OCI-LY3 (cell line): Measurements from ENCODE around the gene PPP4R1.

Experiments used
- H2AFZ ChIP-seq: fragments of 200-600, 300-600 bp; shearing (Covaris generic); 2 replicates; pipeline ENCODE4 v1.6.0; 2014; ENCODE audit warnings: antibody characterized with exemption, low read depth, low read length
- H3K27ac ChIP-seq: fragments of 200-600, 300-600 bp; sonication (generic); 2 replicates; pipeline ENCODE4 v1.5.1; 2014; ENCODE audit warnings: mild to moderate bottlenecking, low read length, moderate library complexity, mixed read lengths
- H3K27me3 ChIP-seq: fragments of 200-600, 300-600 bp; sonication (generic); 2 replicates; pipeline ENCODE4 v1.6.1; 2014; ENCODE audit warnings: low read depth, low read length, mixed read lengths
- H3K36me3 ChIP-seq: fragments of 200-600, 300-600 bp; sonication (generic); replicated peaks from 2 replicates; pipeline ENCODE3; 2014; ENCODE audit warnings: low read depth, low read length, mixed read lengths
- H3K4me1 ChIP-seq: fragments of 300-600, 200-600 bp; sonication (generic); 2 replicates; pipeline ENCODE4 v1.6.1; 2014; ENCODE audit warnings: low read length, mixed read lengths
- H3K4me2 ChIP-seq: fragments of 200-600, 300-600 bp; sonication (generic); 2 replicates; pipeline ENCODE4 v1.6.1; 2014; ENCODE audit warnings: low read length, mixed read lengths
- H3K4me3 ChIP-seq: fragments of 300-600, 200-600 bp; sonication (generic); 2 replicates; pipeline ENCODE4 v1.5.1; 2014; ENCODE audit warnings: antibody characterized with exemption, mild to moderate bottlenecking, low read length, moderate library complexity
- H3K79me2 ChIP-seq: fragments of 300-600, 200-600 bp; shearing (Covaris generic); 2 replicates; pipeline ENCODE4 v1.6.1; 2014; ENCODE audit warnings: mild to moderate bottlenecking, low read length, mixed read lengths
- H3K9ac ChIP-seq: fragments of 300-600, 200-600 bp; shearing (Covaris generic); 2 replicates; pipeline ENCODE4 v1.6.0; 2014; ENCODE audit warnings: mild to moderate bottlenecking, low read length, moderate library complexity
- H3K9me3 ChIP-seq: fragments of 200-600, 300-600 bp; shearing (Covaris generic); 2 replicates; pipeline ENCODE4 v1.6.1; 2014; ENCODE audit warnings: low read length, mixed read lengths; ENCODE audit not compliant: insufficient read depth
- H4K20me1 ChIP-seq: fragments of 200-600, 300-600 bp; sonication (generic); 2 replicates; pipeline ENCODE4 v1.6.1; 2016; ENCODE audit warnings: low read length, mixed read lengths; ENCODE audit not compliant: insufficient read depth
- EZH2phosphoT487 ChIP-seq: fragments of 200-600 bp; shearing (Covaris generic); IDR thresholded peaks from 2 replicates; pipeline ENCODE4 v1.6.1; 2018; ENCODE audit warnings: antibody characterized with exemption, mixed run types, low read depth
- TF ChIP-seq, protein P1 (sequence below): fragments of 200-600, 300-600 bp; sonication (generic); IDR thresholded peaks from 2 replicates; pipeline ENCODE4 v1.5.1; 2014; ENCODE audit warnings: antibody characterized with exemption, low read length, low read depth

The PPP4R1 gene

DNA sequence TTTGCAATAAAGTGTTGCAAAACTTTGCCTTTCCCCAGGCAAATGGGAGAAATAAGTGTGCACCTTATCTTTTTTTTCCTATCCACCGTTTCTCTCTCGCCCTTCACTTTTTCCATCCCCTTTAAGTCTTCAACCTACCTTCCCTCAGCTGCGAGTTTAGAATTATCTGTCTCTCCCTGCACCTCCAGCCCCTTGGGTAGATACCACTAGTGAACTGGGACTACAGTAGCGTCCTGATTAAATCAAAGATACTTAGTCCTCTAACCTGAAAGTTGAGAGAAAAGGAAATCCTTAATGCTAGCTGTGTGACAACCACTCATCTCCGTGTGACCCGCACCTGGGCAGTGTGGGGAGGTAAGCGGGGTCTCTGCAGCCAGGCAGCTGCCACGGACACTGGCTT, 16.1 kb upstream of the PPP4R1 start:
- Histone ChIP-seq H2AFZ (no peak overlapping the region), H3K27ac (no peak overlapping the region)
- no peak for TF ChIP-seq EZH2phosphoT487

DNA sequence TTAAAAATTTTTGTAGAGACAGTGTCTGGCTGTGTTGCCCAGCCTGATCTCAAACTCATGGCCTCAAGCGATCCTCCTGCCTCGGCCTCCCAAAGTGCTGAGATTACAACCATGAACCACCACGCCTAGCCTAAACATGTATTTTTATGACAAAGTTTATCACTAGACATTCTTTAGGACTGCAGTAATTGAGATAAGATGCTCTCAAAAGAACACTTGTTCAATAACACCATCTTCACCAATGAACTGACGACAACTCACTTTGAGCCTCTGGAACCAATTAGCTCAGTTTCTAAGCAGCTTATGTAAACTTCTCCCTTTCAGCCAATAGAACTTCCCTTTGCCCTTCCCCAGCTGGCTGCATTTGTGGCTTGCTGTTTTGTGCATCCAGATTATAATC, 15.3 kb upstream of the PPP4R1 start:
- Histone ChIP-seq H3K4me2 (no peak overlapping the region), H3K27ac (no peak overlapping the region), H3K27me3 (no peaks in the 10 kb centered on the region), H4K20me1 (no peaks in the 10 kb centered on the region), H3K9ac (no peak overlapping the region), H3K4me3 (no peak overlapping the region), H3K9me3 (no peaks in the 10 kb centered on the region), H3K4me1 (no peaks in the 10 kb centered on the region), H2AFZ (no peak overlapping the region), H3K36me3 (no peaks in the 10 kb centered on the region), H3K79me2 (no peaks in the 10 kb centered on the region)
- TF ChIP-seq, protein P1, sequence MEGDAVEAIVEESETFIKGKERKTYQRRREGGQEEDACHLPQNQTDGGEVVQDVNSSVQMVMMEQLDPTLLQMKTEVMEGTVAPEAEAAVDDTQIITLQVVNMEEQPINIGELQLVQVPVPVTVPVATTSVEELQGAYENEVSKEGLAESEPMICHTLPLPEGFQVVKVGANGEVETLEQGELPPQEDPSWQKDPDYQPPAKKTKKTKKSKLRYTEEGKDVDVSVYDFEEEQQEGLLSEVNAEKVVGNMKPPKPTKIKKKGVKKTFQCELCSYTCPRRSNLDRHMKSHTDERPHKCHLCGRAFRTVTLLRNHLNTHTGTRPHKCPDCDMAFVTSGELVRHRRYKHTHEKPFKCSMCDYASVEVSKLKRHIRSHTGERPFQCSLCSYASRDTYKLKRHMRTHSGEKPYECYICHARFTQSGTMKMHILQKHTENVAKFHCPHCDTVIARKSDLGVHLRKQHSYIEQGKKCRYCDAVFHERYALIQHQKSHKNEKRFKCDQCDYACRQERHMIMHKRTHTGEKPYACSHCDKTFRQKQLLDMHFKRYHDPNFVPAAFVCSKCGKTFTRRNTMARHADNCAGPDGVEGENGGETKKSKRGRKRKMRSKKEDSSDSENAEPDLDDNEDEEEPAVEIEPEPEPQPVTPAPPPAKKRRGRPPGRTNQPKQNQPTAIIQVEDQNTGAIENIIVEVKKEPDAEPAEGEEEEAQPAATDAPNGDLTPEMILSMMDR = no peak
- no peak for TF ChIP-seq EZH2phosphoT487

More for the DNA sequence above, 16.1 kb upstream of the PPP4R1 start:
- Histone ChIP-seq H3K9ac (no peak overlapping the region), H3K4me2 (no peak overlapping the region), H3K9me3 (no peaks in the 10 kb centered on the region), H3K36me3 (no peaks in the 10 kb centered on the region), H3K4me3 (no peak overlapping the region), H3K79me2 (no peaks in the 10 kb centered on the region), H3K4me1 (no peaks in the 10 kb centered on the region), H4K20me1 (no peaks in the 10 kb centered on the region), H3K27me3 (no peaks in the 10 kb centered on the region)

DNA sequence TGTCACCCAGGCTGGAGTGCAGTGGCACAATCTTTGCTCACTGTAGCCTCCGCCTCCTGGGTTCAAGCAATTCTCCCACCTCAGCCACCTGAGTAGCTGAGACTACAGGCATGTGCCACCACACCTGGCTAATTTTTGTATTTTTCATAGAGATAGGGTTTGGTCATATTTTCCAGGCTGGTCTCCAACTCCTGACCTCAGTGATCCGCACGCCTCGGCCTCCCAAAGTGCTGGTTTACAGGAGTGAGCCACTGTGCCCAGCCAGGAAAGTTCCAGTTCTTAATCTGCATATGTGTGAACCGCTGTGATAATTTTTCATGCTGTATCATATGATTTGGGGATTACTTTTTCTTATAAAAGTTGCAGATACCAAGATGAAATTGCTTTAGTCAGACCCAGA, 14.6 kb upstream of the PPP4R1 start:
- Histone ChIP-seq H3K27ac (no peak overlapping the region), H3K9me3 (no peaks in the 10 kb centered on the region), H2AFZ (no peak overlapping the region), H3K4me1 (no peaks in the 10 kb centered on the region), H3K36me3 (no peaks in the 10 kb centered on the region), H3K27me3 (no peaks in the 10 kb centered on the region), H3K9ac (no peak overlapping the region), H3K4me3 (no peak overlapping the region), H4K20me1 (no peaks in the 10 kb centered on the region), H3K4me2 (no peak overlapping the region), H3K79me2 (no peaks in the 10 kb centered on the region)
- TF ChIP-seq EZH2phosphoT487 = no peak
- TF ChIP-seq, protein P1 = no peak

DNA sequence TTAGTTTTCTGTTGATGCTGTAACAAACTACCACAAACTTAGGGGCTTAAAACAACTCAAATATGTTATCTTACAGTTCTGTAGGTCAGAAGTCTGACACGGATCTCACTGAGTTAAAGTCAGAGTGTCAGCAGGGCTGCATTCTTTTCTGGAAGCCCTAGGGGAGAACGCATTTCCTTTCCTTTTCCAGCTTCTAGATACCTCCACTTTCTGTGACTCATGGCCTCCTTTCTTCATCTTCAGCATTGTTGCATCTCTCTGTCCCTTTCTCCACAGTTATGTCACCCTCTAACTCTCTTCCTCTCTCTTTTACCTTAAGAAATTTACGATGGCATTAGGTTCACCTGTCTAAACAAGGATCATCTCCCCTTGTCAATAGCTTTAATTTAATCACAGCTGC, 13.3 kb upstream of the PPP4R1 start:
- H3K27me3 ChIP-seq = no peaks in the 10 kb centered on the region
- no peak overlapping the region for H3K4me3 ChIP-seq
- H2AFZ ChIP-seq = no peak overlapping the region
- no peak overlapping the region for H3K27ac ChIP-seq
- no peaks in the 10 kb centered on the region for H3K36me3 ChIP-seq
- H3K9ac ChIP-seq = no peak overlapping the region
- H3K9me3 ChIP-seq = no peaks in the 10 kb centered on the region
- no peak for TF ChIP-seq EZH2phosphoT487
- TF ChIP-seq, protein P1 = no peak
- no peaks in the 10 kb centered on the region for H3K4me1 ChIP-seq
- no peaks in the 10 kb centered on the region for H4K20me1 ChIP-seq
- H3K4me2 ChIP-seq = no peak overlapping the region
- H3K79me2 ChIP-seq = no peaks in the 10 kb centered on the region

DNA sequence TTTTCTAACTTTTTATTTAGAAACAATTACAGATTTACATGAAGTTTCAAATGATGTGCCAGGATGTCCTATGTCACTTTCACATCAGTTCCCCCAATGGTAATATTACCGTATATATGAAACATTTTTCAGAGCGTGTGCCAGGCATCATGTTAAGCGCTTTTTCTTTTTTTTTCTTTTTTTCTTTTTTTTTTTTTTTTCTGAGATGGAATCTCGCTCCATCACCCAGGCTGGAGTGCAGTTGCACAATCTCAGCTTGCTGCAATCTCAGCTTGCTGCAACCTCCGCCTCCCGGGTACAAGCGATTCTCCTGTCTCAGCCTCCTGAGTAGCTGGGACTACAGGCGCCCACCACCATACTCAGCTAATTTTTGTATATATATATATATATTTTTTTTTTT, 5.6 kb upstream of the PPP4R1 start:
- Histone ChIP-seq H3K9me3 (no peaks in the 10 kb centered on the region), H2AFZ (no peak overlapping the region), H3K9ac (no peak overlapping the region), H3K27me3 (peaks cover 10% of the 10 kb centered on the region), H3K79me2 (no peaks in the 10 kb centered on the region), H3K36me3 (no peaks in the 10 kb centered on the region), H3K4me2 (peak overlapping the region; percentile 23), H4K20me1 (no peaks in the 10 kb centered on the region), H3K4me3 (no peak overlapping the region), H3K4me1 (peaks cover 16% of the 10 kb centered on the region), H3K27ac (no peak overlapping the region)
- TF ChIP-seq, protein P1 = no peak
- no peak for TF ChIP-seq EZH2phosphoT487
